H1 (cell line): ENCODE results near the gene FASN. TPM values are rescaled to one million over a fixed set of nuclear protein-coding genes. Genes with fewer than 3 reads are reported as not detected.

ENCODE experiments used
- CTCF ChIA-PET: fragments of 300-600 bp; sonication (Branson Sonifier 250); formaldehyde crosslinking; loops from one replicate; lab custom pipeline; 2021; ENCODE audit not compliant: partially characterized antibody; lab: Charles Lee
- POLR2A ChIA-PET: fragments of 300-600 bp; sonication (Branson Sonifier 250); formaldehyde crosslinking; loops from one replicate; lab custom pipeline; 2021; ENCODE audit warnings: inconsistent platforms; ENCODE audit not compliant: partially characterized antibody; lab: Charles Lee
- DNase-seq, 2 experiments: peaks; one replicate each; pipeline versions ENCODE4 v3.0.0 to v3.0.0-alpha.2; 2010 to 2022; ENCODE audit warnings: low spot score in 2 of 2, low read depth in 1 of 2, mixed read lengths in 1 of 2
- FAIRE-seq: peaks from 2 replicates; lab custom pipeline; 2011; peaks lifted over from hg19 to GRCh38; lab: Jason Lieb, UNC
- H2AFZ ChIP-seq: 2 replicates; pipeline ENCODE4 v1.8.1; 2012; ENCODE audit warnings: low read length, inconsistent platforms
- H2AK5ac ChIP-seq: 2 replicates; pipeline ENCODE4 v1.6.1; 2013; ENCODE audit warnings: low read depth, low read length
- H2BK120ac ChIP-seq: replicated peaks from 2 replicates; pipeline ENCODE3; 2013; ENCODE audit warnings: low read depth, low read length, inconsistent platforms
- H2BK12ac ChIP-seq: 2 replicates; pipeline ENCODE4 v1.6.1; 2013; ENCODE audit warnings: low read depth, low read length
- H2BK15ac ChIP-seq: 2 replicates; pipeline ENCODE4 v1.6.1; 2013; ENCODE audit warnings: low read length
- H2BK20ac ChIP-seq: 2 replicates; pipeline ENCODE4 v1.6.1; 2013; ENCODE audit warnings: low read length
- H2BK5ac ChIP-seq: 2 replicates; pipeline ENCODE4 v1.6.1; 2013; ENCODE audit warnings: low read depth, low read length
- H3K14ac ChIP-seq: 2 replicates; pipeline ENCODE4 v1.6.1; 2013; ENCODE audit warnings: inconsistent platforms; ENCODE audit not compliant: insufficient read length
- H3K18ac ChIP-seq: 2 replicates; pipeline ENCODE4 v1.6.1; 2013; ENCODE audit warnings: low read length; ENCODE audit errors: extremely low read depth
- H3K23ac ChIP-seq: 2 replicates; pipeline ENCODE4 v1.6.1; 2013; ENCODE audit warnings: inconsistent platforms; ENCODE audit not compliant: insufficient read length
- H3K23me2 ChIP-seq: 2 replicates; pipeline ENCODE4 v1.6.1; 2013; ENCODE audit warnings: low read depth, low read length
- H3K27ac ChIP-seq: 2 replicates; pipeline ENCODE4 v1.6.1; 2011; ENCODE audit warnings: low read depth, low read length, inconsistent platforms
- H3K27me3 ChIP-seq, 4 experiments: replicated peaks in 1 of 4; 1 replicate in 1 of 4; 2 replicates in 3 of 4; pipeline versions ENCODE4 v1.6.1 to v1.8.1; 2011 to 2013; ENCODE audit warnings: low read length in 3 of 4, mild to moderate bottlenecking in 3 of 4, inconsistent platforms in 2 of 4, mixed read lengths in 2 of 4, moderate library complexity in 1 of 4; ENCODE audit not compliant: control insufficient read depth in 3 of 4, insufficient read depth in 3 of 4; ENCODE audit errors: extremely low read depth in 1 of 4
- H3K36me3 ChIP-seq, 4 experiments: 2 replicates each; pipeline versions ENCODE4 v1.6.1 to v1.8.1; 2011 to 2013; ENCODE audit warnings: mild to moderate bottlenecking in 4 of 4, low read length in 3 of 4, moderate library complexity in 2 of 4, control low read depth in 1 of 4, inconsistent platforms in 1 of 4; ENCODE audit not compliant: insufficient read depth in 4 of 4, control insufficient read depth in 2 of 4
- H3K4ac ChIP-seq: replicated peaks from 2 replicates; pipeline ENCODE3; 2013; ENCODE audit warnings: low read length, low read depth, mixed read lengths, inconsistent platforms; ENCODE audit not compliant: insufficient read length
- H3K4me1 ChIP-seq, 4 experiments: replicated peaks in 1 of 4; 1 replicate in 1 of 4; 2 replicates in 3 of 4; pipeline versions ENCODE4 v1.6.1 to v1.8.1; 2011 to 2013; ENCODE audit warnings: low read length in 3 of 4, inconsistent platforms in 2 of 4, mixed read lengths in 1 of 4; ENCODE audit not compliant: insufficient read depth in 4 of 4, control insufficient read depth in 3 of 4
- H3K4me2 ChIP-seq, 2 experiments: 2 replicates each; pipeline versions ENCODE4 v1.6.1 to v1.8.1; 2011 to 2013; ENCODE audit warnings: low read depth in 2 of 2, low read length in 2 of 2, control low read depth in 1 of 2, inconsistent platforms in 1 of 2, mild to moderate bottlenecking in 1 of 2; ENCODE audit not compliant: insufficient read depth in 1 of 2
- H3K4me3 ChIP-seq, 4 experiments: fragments of 200-600, 300-600 bp in 1 of 4; sonication (generic), shearing (Covaris generic), sonication (Bioruptor Twin) in 1 of 4; 2 replicates each; pipeline versions ENCODE4 v1.5.1 to v1.8.1; 2011 to 2016; ENCODE audit warnings: low read length in 4 of 4, low read depth in 3 of 4, control low read depth in 2 of 4, inconsistent platforms in 2 of 4, mild to moderate bottlenecking in 2 of 4, mixed read lengths in 1 of 4, moderate library complexity in 1 of 4; ENCODE audit not compliant: insufficient read depth in 2 of 4; ENCODE audit errors: extremely low read depth in 1 of 4
- H3K56ac ChIP-seq: replicated peaks from 2 replicates; pipeline ENCODE3; 2013; ENCODE audit warnings: low read depth, mild to moderate bottlenecking, mixed read lengths, low read length, inconsistent platforms; ENCODE audit not compliant: insufficient read length
- H3K79me1 ChIP-seq: 2 replicates; pipeline ENCODE4 v1.6.1; 2013; ENCODE audit warnings: low read depth, low read length, control low read depth
- H3K79me2 ChIP-seq, 2 experiments: 2 replicates each; pipeline versions ENCODE4 v1.6.1 to v1.8.1; 2012 to 2013; ENCODE audit warnings: low read length in 2 of 2, mild to moderate bottlenecking in 2 of 2, inconsistent platforms in 1 of 2; ENCODE audit not compliant: insufficient read depth in 2 of 2, control insufficient read depth in 1 of 2
- H3K9ac ChIP-seq, 4 experiments: replicated peaks in 1 of 4; 1 replicate in 1 of 4; 2 replicates in 3 of 4; pipeline versions ENCODE4 v1.6.1 to v1.8.1; 2011 to 2013; ENCODE audit warnings: low read depth in 3 of 4, low read length in 3 of 4, control low read depth in 2 of 4, mild to moderate bottlenecking in 2 of 4, moderate library complexity in 2 of 4, inconsistent platforms in 1 of 4; ENCODE audit errors: extremely low read depth in 1 of 4
- H3K9me3 ChIP-seq, 2 experiments: 2 replicates each; pipeline versions ENCODE4 v1.6.1 to v1.8.1; 2012 to 2013; ENCODE audit warnings: mild to moderate bottlenecking in 2 of 2, moderate library complexity in 2 of 2, control low read depth in 1 of 2, inconsistent platforms in 1 of 2, low read depth in 1 of 2, low read length in 1 of 2, mixed read lengths in 1 of 2; ENCODE audit not compliant: insufficient read depth in 2 of 2
- H4K20me1 ChIP-seq, 2 experiments: replicated peaks in 1 of 2; 2 replicates each; pipeline versions ENCODE3 to v1.8.1; 2011 to 2013; ENCODE audit warnings: inconsistent platforms in 2 of 2, low read length in 2 of 2, mild to moderate bottlenecking in 1 of 2; ENCODE audit not compliant: insufficient read depth in 2 of 2, control insufficient read depth in 1 of 2
- H4K5ac ChIP-seq: 2 replicates; pipeline ENCODE4 v1.6.1; 2013; ENCODE audit warnings: low read length, low read depth, mixed read lengths, inconsistent platforms; ENCODE audit not compliant: insufficient read length
- H4K8ac ChIP-seq: 2 replicates; pipeline ENCODE4 v1.8.0; 2013; ENCODE audit warnings: mild to moderate bottlenecking, moderate library complexity, low read length, inconsistent platforms; ENCODE audit not compliant: insufficient read depth; ENCODE audit errors: extremely low read depth
- H4K91ac ChIP-seq: replicated peaks from 2 replicates; pipeline ENCODE3; 2013; ENCODE audit warnings: low read length, mixed read lengths, inconsistent platforms; ENCODE audit not compliant: insufficient read length
- EP300 ChIP-seq, 2 experiments: IDR thresholded peaks; 1 replicate in 1 of 2; 2 replicates in 1 of 2; pipeline ENCODE4 v1.6.1; 2011 to 2012; ENCODE audit warnings: low read depth in 2 of 2, low read length in 2 of 2, mild to moderate bottlenecking in 2 of 2, borderline replicate concordance in 1 of 2, inconsistent platforms in 1 of 2, moderate library complexity in 1 of 2
- FOSL1 ChIP-seq: IDR thresholded peaks from 2 replicates; pipeline ENCODE4 v1.6.1; 2011; ENCODE audit warnings: mild to moderate bottlenecking, low read depth, low read length, moderate library complexity; ENCODE audit not compliant: insufficient read depth
- NRF1 ChIP-seq: IDR thresholded peaks from 2 replicates; pipeline ENCODE4 v1.6.1; 2011; ENCODE audit warnings: mild to moderate bottlenecking, low read depth, low read length, improper control_type of control experiment
- RXRA ChIP-seq: IDR thresholded peaks from 2 replicates; pipeline ENCODE4 v1.6.1; 2011; ENCODE audit warnings: low read depth, mild to moderate bottlenecking, low read length, moderate library complexity; ENCODE audit not compliant: insufficient read depth
- SUZ12 ChIP-seq: fragments of 200-600 bp; sonication (generic); IDR thresholded peaks from 2 replicates; pipeline ENCODE4 v1.6.1; 2012; ENCODE audit warnings: mild to moderate bottlenecking, inconsistent platforms, low read length, moderate library complexity, mixed read lengths
- TAF7 ChIP-seq: optimal IDR thresholded peaks from 2 replicates; pipeline ENCODE3; 2011; ENCODE audit warnings: low read depth, mild to moderate bottlenecking, inconsistent platforms, low read length, moderate library complexity, borderline replicate concordance
- WGBS, 2 experiments: shearing (Covaris generic) in 1 of 2; methylation state at CpG; one replicate each; pipeline versions ENCODE4 v1.1.6 to v1.1.7; 2013 to 2015; ENCODE audit warnings: low lambda C conversion rate in 2 of 2, mixed read lengths in 2 of 2, inconsistent platforms in 1 of 2, low coverage in 1 of 2, missing lambda C conversion rate in 1 of 2; ENCODE audit not compliant: insufficient replicate concordance in 2 of 2, insufficient coverage in 1 of 2, insufficient read length in 1 of 2; ENCODE audit errors: extremely low coverage in 1 of 2, missing lambda C conversion rate in 1 of 2; 5-methylcytosine and 5-hydroxymethylcytosine counted together
- polyA plus RNA-seq, 7 experiments: library from polyadenylated mRNA; depleted of rRNA in 3 of 7; stranded (reverse) in 5 of 7; unstranded in 2 of 7; fragments of >200 nt in 5 of 7; fragments of 200-250 nt in 2 of 7; gene quantifications; 1 replicate in 5 of 7; 2 replicates in 1 of 7; 4 replicates in 1 of 7; pipeline versions ENCODE4 v1.2.1 to v1.2.3, GENCODE V29; 2011 to 2013; ENCODE audit warnings: missing spikeins in 2 of 7, mixed read lengths in 2 of 7
- total RNA-seq: library from RNA; stranded (reverse); fragmentation: NEBNext Ultra II Directional; extraction: Animal tissue kit (Norgen Biotek cat#: 25700); gene quantifications from 2 replicates; pipeline ENCODE4 v1.2.1, GENCODE V29; 2021

The FASN gene
- total and polyA plus RNA-seq, 2 of the 8 experiments (the other 6 are each of a cell fraction or from before 2014, with no cell fraction given): 143 to 561 TPM

DNA sequence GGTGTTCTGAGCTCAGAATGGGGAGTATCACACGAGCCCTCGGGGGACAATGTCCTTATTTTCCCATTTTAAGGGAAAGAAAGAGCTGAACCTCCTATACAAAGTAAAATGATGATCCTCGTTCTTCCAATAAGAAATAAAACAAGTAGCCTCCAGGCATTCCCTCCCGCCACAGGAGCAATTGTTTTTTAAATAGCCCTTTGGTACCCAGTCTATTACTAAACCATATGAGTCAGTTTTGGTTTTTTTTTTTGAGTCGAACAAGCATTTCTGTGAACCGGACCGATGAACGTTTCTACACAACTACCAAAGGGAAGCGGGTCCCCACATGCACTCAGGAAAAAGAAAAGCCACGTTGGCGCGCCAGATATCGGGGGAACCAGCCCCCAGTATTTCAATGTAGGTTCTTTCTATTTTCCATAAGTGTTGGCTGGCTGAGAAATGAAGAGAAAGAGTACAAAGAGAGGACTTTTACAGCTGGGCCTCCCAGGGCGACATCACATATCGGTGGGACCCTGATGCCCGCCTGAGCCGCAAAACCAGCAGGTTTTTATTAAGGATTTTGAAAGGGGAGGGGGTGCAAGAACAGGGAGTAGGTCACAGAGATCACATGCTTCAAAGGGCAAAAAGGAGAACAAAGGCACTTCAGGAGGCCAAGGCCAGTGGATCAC, 56.8 kb downstream of the FASN start:
- Histone ChIP-seq H3K4ac (no peak overlapping the region), H4K91ac (no peak overlapping the region), H2BK120ac (no peak overlapping the region), H3K4me1 (peaks cover 3 to 19% (median 8%) of the 10 kb centered on the region in 4 experiments; a peak in 6 of 7 replicates), H3K79me1 (no peaks in the 10 kb centered on the region), H4K5ac (no peak overlapping the region), H3K23ac (no peak overlapping the region), H3K23me2 (peaks cover 9% of the 10 kb centered on the region; the same call in 1 of the 2 replicates), H2AK5ac (no peak overlapping the region), H3K79me2 (no peaks in the 10 kb centered on the region), H2BK15ac (no peak overlapping the region), H3K36me3 (no peaks in the 10 kb centered on the region), H3K9me3 (no peaks in the 10 kb centered on the region), H3K4me2 (0 out of 4 replicates have a peak overlapping the region, but pooled peaks of 1 of the 2 experiments have one; percentile 6), H3K9ac (no peak overlapping the region), H3K18ac (no peak overlapping the region), H3K27me3 (peaks cover 0 to 4% (median 0%) of the 10 kb centered on the region in 4 experiments; a peak in 1 of 7 replicates), H3K14ac (no peak overlapping the region), H3K27ac (no peak overlapping the region), H2BK20ac (no peak overlapping the region), H2BK12ac (no peak overlapping the region), H4K20me1 (peaks cover 0 to 4% of the 10 kb centered on the region in 2 experiments), H2BK5ac (no peak overlapping the region), H4K8ac (no peak overlapping the region), H3K56ac (no peak overlapping the region), H2AFZ (no peak overlapping the region), H3K4me3 (no peak overlapping the region)
- 85% methylated on average over 17 of the region's 17 CpGs; no CpG with 5 or more reads in 1 of the 2 experiments for WGBS, 2 experiments
- TF ChIP-seq RXRA (no peak), EP300 (IDR thresholded peaks at IDR 0.05; ENCODE audit: borderline replicate concordance in 1 of 2, low read depth in 2 of 2, low read length in 2 of 2) (no peak), TAF7 (no peak), SUZ12 (no peak), NRF1 (no peak), FOSL1 (no peak)
- DNase-seq (no peak), FAIRE-seq (no peak)
- ChIA-PET POLR2A (interaction anchor here (1.1 to 2.1 kb wide), 7 partner anchors 9 to 46 kb away, joined by 3 to 8 read pairs (median 3); partner anchors contain the start of gene RAC3), CTCF (interaction anchor here (0.6 to 4.1 kb wide), 4 partner anchors 12 to 40 kb away, joined by 3 to 21 read pairs (median 4); no protein-coding TSS in a partner anchor)
